NCI-H187 (cell line): ENCODE measurements around the gene N4BP2L1.
"Not testable (repeated sequence)": the region's sequence is repeated elsewhere in the genome, so short reads cannot be mapped to it uniquely, and the experiment has no call there.

Experiments used
- DNase-seq, 2 experiments: peaks; one replicate each; lab custom pipeline; 2025; lab: John Stamatoyannopoulos, UW

The N4BP2L1 gene

GRCh38 chr13:32390048-32390447 lies 37.9 kb downstream of the N4BP2L1 start:
- DNase-seq: no peak

GRCh38 chr13:32385410-32385809 lies 42.5 kb downstream of the N4BP2L1 start:
- DNase-seq: no peak

- DNase-seq: no peak
These were observed 43.2 kb downstream of the N4BP2L1 start for GRCh38 chr13:32384702-32385101.

GRCh38 chr13:32383836-32384618 lies 43.9 kb downstream of the N4BP2L1 start:
- DNase-seq: no peak

- no peak for DNase-seq
These were observed 46.4 kb downstream of the N4BP2L1 start for GRCh38 chr13:32381539-32381938.

- no peak for DNase-seq
These were observed 49.9 kb downstream of the N4BP2L1 start for GRCh38 chr13:32378012-32378411.

GRCh38 chr13:32376642-32377415 lies 51.1 kb downstream of the N4BP2L1 start:
- DNase-seq: no peak

- no peak for DNase-seq
These were observed 57.1 kb downstream of the N4BP2L1 start for GRCh38 chr13:32370805-32371204.

- DNase-seq: no peak
These were observed 65.4 kb downstream of the N4BP2L1 start for GRCh38 chr13:32362574-32362973.

GRCh38 chr13:32355935-32356334 lies 72.0 kb downstream of the N4BP2L1 start:
- not testable (repeated sequence) for DNase-seq

- no peak for DNase-seq
These were observed 73.9 kb downstream of the N4BP2L1 start for GRCh38 chr13:32354040-32354439.

GRCh38 chr13:32350839-32351441 lies 77.0 kb downstream of the N4BP2L1 start:
- DNase-seq: not testable (repeated sequence)
